Endothelial cell of umbilical vein (primary cell): ENCODE data around the gene PGAP6. TPM values are rescaled to one million over a fixed set of nuclear protein-coding genes. Genes with fewer than 3 reads are reported as not detected.

ENCODE experiments used
- BruUV-seq: library from RNA; stranded (reverse); fragments of 400-500 nt; replicated peaks from 2 replicates; lab custom pipeline; 2021; lab: Mats Ljungman, UMichigan
- CTCF ChIA-PET: fragments of 300-600, 350-600 bp; sonication (Branson Sonifier 250); formaldehyde crosslinking; loops from one replicate; lab custom pipeline; 2021; ENCODE audit warnings: antibody characterized with exemption, inconsistent platforms; lab: Charles Lee
- POLR2A ChIA-PET: fragments of 300-600, 350-600 bp; sonication (Branson Sonifier 250); formaldehyde crosslinking; loops from one replicate; lab custom pipeline; 2021; ENCODE audit warnings: antibody characterized with exemption, inconsistent platforms; lab: Charles Lee
- DNase-seq: peaks from one replicate; pipeline ENCODE4 v3.0.0-alpha.2; 2011; ENCODE audit warnings: low read depth, low spot score
- FAIRE-seq: peaks from 2 replicates; lab custom pipeline; 2011; peaks lifted over from hg19 to GRCh38; lab: Jason Lieb, UNC
- H2AFZ ChIP-seq: 2 replicates; pipeline ENCODE4 v1.6.0; 2012; ENCODE audit warnings: low read depth, low read length, control low read depth, inconsistent platforms
- H3K27ac ChIP-seq: 2 replicates; pipeline ENCODE4 v1.5.1; 2011; ENCODE audit warnings: low read depth, mild to moderate bottlenecking, control low read depth, low read length, moderate library complexity; ENCODE audit not compliant: insufficient read depth
- H3K27me3 ChIP-seq, 2 experiments: 2 replicates each; pipeline versions ENCODE4 v1.6.0 to v1.6.1; 2011; ENCODE audit warnings: low read length in 2 of 2, mixed read lengths in 1 of 2; ENCODE audit not compliant: control insufficient read depth in 2 of 2, insufficient read depth in 2 of 2
- H3K36me3 ChIP-seq, 2 experiments: 2 replicates in 1 of 2; 3 replicates in 1 of 2; pipeline ENCODE4 v1.5.1; 2011; ENCODE audit warnings: low read length in 2 of 2, mild to moderate bottlenecking in 1 of 2, moderate library complexity in 1 of 2; ENCODE audit not compliant: control insufficient read depth in 2 of 2, insufficient read depth in 2 of 2; ENCODE audit errors: extremely low read depth in 1 of 2
- H3K4me1 ChIP-seq: 3 replicates; pipeline ENCODE4 v1.5.1; 2011; ENCODE audit warnings: mild to moderate bottlenecking, low read length; ENCODE audit not compliant: control insufficient read depth, insufficient read depth; ENCODE audit errors: extremely low read depth
- H3K4me2 ChIP-seq: 2 replicates; pipeline ENCODE4 v1.6.1; 2011; ENCODE audit warnings: low read length, control low read depth, mixed read lengths; ENCODE audit not compliant: insufficient read depth
- H3K4me3 ChIP-seq, 3 experiments: fragments of 200-600 bp in 1 of 3; sonication (generic), shearing (Covaris generic) in 1 of 3; replicated peaks in 1 of 3; 2 replicates each; pipeline ENCODE4 v1.5.1; 2011 to 2016; ENCODE audit warnings: control low read depth in 3 of 3, low read length in 3 of 3, mild to moderate bottlenecking in 2 of 3, inconsistent platforms in 1 of 3, low read depth in 1 of 3, moderate library complexity in 1 of 3; ENCODE audit not compliant: insufficient read depth in 1 of 3
- H3K79me2 ChIP-seq: 2 replicates; pipeline ENCODE4 v1.6.0; 2012; ENCODE audit warnings: low read length, inconsistent platforms; ENCODE audit not compliant: control insufficient read depth, insufficient read depth
- H3K9ac ChIP-seq: replicated peaks from 2 replicates; pipeline ENCODE3; 2011; ENCODE audit warnings: low read length, control low read depth; ENCODE audit not compliant: insufficient read depth; ENCODE audit errors: extremely low read depth
- H3K9me1 ChIP-seq: replicated peaks from 3 replicates; pipeline ENCODE4 v1.6.0; 2011; ENCODE audit warnings: mild to moderate bottlenecking, low read length; ENCODE audit not compliant: control insufficient read depth, insufficient read depth; ENCODE audit errors: extremely low read depth
- H3K9me3 ChIP-seq: replicated peaks from 2 replicates; pipeline ENCODE4 v1.5.1; 2012; ENCODE audit warnings: low read length, inconsistent platforms; ENCODE audit not compliant: control insufficient read depth, insufficient read depth
- H4K20me1 ChIP-seq: replicated peaks from 2 replicates; pipeline ENCODE3; 2011; ENCODE audit warnings: mild to moderate bottlenecking, low read length; ENCODE audit not compliant: control insufficient read depth, insufficient read depth; ENCODE audit errors: extremely low read depth
- EZH2 ChIP-seq: IDR thresholded peaks from 2 replicates; pipeline ENCODE4 v1.6.1; 2012; ENCODE audit warnings: borderline replicate concordance, low read depth, mild to moderate bottlenecking, moderate library complexity, low read length, inconsistent platforms; ENCODE audit not compliant: severe bottlenecking
- FOS ChIP-seq: IDR thresholded peaks from 2 replicates; pipeline ENCODE4 v1.6.1; 2011; ENCODE audit warnings: mild to moderate bottlenecking, low read length, moderate library complexity, borderline replicate concordance; ENCODE audit not compliant: insufficient read depth
- GATA2 ChIP-seq: IDR thresholded peaks from 2 replicates; pipeline ENCODE4 v1.7.0; 2011; ENCODE audit warnings: low read depth, mild to moderate bottlenecking, moderate library complexity, mixed read lengths, low read length; ENCODE audit not compliant: insufficient read length, insufficient read depth
- JUN ChIP-seq: IDR thresholded peaks from 2 replicates; pipeline ENCODE4 v1.6.1; 2011; ENCODE audit warnings: borderline replicate concordance, low read depth; ENCODE audit not compliant: insufficient read length, insufficient read depth
- MAX ChIP-seq: IDR thresholded peaks from 2 replicates; pipeline ENCODE4 v1.6.1; 2011; ENCODE audit not compliant: insufficient read depth, insufficient read length
- MYC ChIP-seq: IDR thresholded peaks from one replicate; pipeline ENCODE4 v1.6.1; 2011; ENCODE audit warnings: mild to moderate bottlenecking, low read depth, low read length
- POLR2A ChIP-seq: IDR thresholded peaks from 2 replicates; pipeline ENCODE4 v1.6.1; 2012; ENCODE audit warnings: low read depth, mild to moderate bottlenecking, control low read depth, low read length
- POLR2AphosphoS5 ChIP-seq: IDR thresholded peaks from 2 replicates; pipeline ENCODE4 v1.6.1; 2012; ENCODE audit warnings: low read depth, mild to moderate bottlenecking, control low read depth, low read length, moderate library complexity; ENCODE audit not compliant: insufficient read depth
- dilution Hi-C: fragments of 300-500 bp; cut with MboI; formaldehyde crosslinking; loops from one replicate; pipeline ENCODE4 v1.15.0; 2019; ENCODE audit warnings: low sequenced_read_pairs; ENCODE audit not compliant: extremely low pct_ligation_motif_present
- intact Hi-C: fragments of 100-400 bp; cut with micrococcal nuclease; formaldehyde crosslinking; loops from one replicate; pipeline ENCODE4 v1.10.0; 2022
- polyA plus RNA-seq, 4 experiments: library from polyadenylated mRNA; depleted of rRNA in 3 of 4; stranded (reverse) in 3 of 4; unstranded in 1 of 4; fragments of >200 nt; gene quantifications; 2 replicates each; pipeline versions ENCODE4 v1.2.1 to v1.2.3, GENCODE V29; 2011 to 2012; ENCODE audit warnings: missing spikeins in 1 of 4
- total RNA-seq: library from RNA; stranded (reverse); gene quantifications from 2 replicates; pipeline ENCODE4 v1.2.3, GENCODE V29; 2021
- TF ChIP-seq, protein P1 (sequence below), 2 donors: IDR thresholded peaks; 1 replicate in 1 of 2; 2 replicates in 1 of 2; pipeline ENCODE4 v1.5.1; 2011; ENCODE audit warnings: low read length in 2 of 2, mild to moderate bottlenecking in 2 of 2, moderate library complexity in 2 of 2, control low read depth in 1 of 2, inconsistent platforms in 1 of 2, low read depth in 1 of 2; ENCODE audit not compliant: insufficient read depth in 1 of 2; ENCODE audit errors: extremely low read depth in 1 of 2

The PGAP6 gene
- total and polyA plus RNA-seq, 2 donors (not counting 3 experiments of a cell fraction or from before 2014, with no cell fraction given), result 89.8 to 365 TPM

- H3K27me3 ChIP-seq, result no peaks in the 10 kb centered on the region
- CTCF ChIA-PET, result no interaction called here
- no peak overlapping the region for H3K4me3 ChIP-seq
- H4K20me1 ChIP-seq, result peaks cover 2% of the 10 kb centered on the region
- DNase-seq (no peak), FAIRE-seq (no peak)
- TF ChIP-seq, protein P1, sequence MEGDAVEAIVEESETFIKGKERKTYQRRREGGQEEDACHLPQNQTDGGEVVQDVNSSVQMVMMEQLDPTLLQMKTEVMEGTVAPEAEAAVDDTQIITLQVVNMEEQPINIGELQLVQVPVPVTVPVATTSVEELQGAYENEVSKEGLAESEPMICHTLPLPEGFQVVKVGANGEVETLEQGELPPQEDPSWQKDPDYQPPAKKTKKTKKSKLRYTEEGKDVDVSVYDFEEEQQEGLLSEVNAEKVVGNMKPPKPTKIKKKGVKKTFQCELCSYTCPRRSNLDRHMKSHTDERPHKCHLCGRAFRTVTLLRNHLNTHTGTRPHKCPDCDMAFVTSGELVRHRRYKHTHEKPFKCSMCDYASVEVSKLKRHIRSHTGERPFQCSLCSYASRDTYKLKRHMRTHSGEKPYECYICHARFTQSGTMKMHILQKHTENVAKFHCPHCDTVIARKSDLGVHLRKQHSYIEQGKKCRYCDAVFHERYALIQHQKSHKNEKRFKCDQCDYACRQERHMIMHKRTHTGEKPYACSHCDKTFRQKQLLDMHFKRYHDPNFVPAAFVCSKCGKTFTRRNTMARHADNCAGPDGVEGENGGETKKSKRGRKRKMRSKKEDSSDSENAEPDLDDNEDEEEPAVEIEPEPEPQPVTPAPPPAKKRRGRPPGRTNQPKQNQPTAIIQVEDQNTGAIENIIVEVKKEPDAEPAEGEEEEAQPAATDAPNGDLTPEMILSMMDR (IDR thresholded peaks at IDR 0.05; ENCODE audit: extremely low read depth in 1 of 2, insufficient read depth in 1 of 2, low read depth in 1 of 2, low read length in 2 of 2), result no peak
- no peak for TF ChIP-seq EZH2
- no peak for TF ChIP-seq MAX
- no peak for TF ChIP-seq FOS
- TF ChIP-seq GATA2, result no peak
- TF ChIP-seq JUN, result no peak
- TF ChIP-seq POLR2A, result no peak
- no peak for TF ChIP-seq MYC
- no peak for TF ChIP-seq POLR2AphosphoS5
- peaks cover 6% of the 10 kb centered on the region for H3K4me1 ChIP-seq
- H3K36me3 ChIP-seq, result peaks cover 0 to 13% of the 10 kb centered on the region in 2 experiments
- no peak overlapping the region for H3K27ac ChIP-seq
- POLR2A ChIA-PET, result no interaction called here
- H3K79me2 ChIP-seq, result peaks cover 83% of the 10 kb centered on the region
- no TSS peak for BruUV-seq
- dilution Hi-C loops (no loop called here), intact Hi-C loops (no loop called here)
- no peak overlapping the region for H3K9ac ChIP-seq
- no peaks in the 10 kb centered on the region for H3K9me1 ChIP-seq
- no peak overlapping the region for H2AFZ ChIP-seq
- no peaks in the 10 kb centered on the region for H3K9me3 ChIP-seq
- H3K4me2 ChIP-seq, result no peak overlapping the region
Observed at GRCh38 chr16:347203-347602, 34.6 kb downstream of the PGAP6 start.
